ENCODE measurements around the gene OSBPL2.

DNA sequence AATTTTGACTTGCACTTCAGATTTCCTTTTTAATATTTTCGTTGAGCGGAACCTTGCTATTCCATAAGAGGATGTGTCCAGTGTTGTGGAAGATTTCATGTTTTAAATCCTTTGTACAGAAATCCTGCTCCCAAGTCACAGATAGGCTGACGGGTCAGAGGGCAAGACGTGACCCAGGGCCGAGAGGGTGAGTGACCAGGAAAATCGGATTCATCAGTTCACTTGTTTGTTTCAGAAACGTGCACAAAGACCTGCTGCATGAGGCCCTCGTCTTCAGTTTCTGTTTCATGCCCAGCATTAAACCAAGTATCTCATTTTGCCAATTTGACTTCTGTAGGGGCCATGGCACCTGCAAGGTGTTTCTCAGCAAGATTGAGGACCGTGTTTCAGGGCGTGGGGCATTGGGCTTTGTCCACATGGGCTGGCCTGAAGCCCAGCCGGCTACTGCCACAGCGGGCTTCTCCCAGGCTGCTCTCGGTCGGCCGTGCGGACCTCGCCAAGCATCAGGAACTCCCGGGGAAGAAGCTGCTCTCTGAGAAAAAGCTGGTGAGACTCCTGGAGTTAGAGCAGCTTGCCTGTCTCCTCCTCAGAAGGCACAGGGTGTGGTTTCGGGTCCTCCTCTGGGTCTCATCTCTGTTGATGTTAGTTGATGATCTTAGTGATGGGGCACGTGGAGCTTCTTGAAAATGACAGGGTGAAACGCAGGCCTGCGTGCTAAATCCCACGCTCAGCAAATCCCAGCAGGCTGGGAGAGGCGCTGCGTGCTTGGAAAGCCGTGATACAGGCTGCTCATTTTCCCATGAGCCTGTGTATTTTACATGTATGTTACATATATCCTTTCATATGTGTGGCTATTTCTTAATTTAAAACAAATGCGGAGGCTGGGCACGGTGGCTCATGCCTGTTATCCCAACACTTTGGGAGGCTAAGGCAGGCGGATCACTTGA is 45.0 kb upstream of the OSBPL2 start:
- no peak for TF ChIP-seq SP1 (IDR thresholded peaks at IDR 0.05)
- TF ChIP-seq RXRA (IDR thresholded peaks at IDR 0.05), result no peak
- TF ChIP-seq, protein P1, sequence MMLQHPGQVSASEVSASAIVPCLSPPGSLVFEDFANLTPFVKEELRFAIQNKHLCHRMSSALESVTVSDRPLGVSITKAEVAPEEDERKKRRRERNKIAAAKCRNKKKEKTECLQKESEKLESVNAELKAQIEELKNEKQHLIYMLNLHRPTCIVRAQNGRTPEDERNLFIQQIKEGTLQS (IDR thresholded peaks at IDR 0.05), result no peak
- TF ChIP-seq, protein P2, sequence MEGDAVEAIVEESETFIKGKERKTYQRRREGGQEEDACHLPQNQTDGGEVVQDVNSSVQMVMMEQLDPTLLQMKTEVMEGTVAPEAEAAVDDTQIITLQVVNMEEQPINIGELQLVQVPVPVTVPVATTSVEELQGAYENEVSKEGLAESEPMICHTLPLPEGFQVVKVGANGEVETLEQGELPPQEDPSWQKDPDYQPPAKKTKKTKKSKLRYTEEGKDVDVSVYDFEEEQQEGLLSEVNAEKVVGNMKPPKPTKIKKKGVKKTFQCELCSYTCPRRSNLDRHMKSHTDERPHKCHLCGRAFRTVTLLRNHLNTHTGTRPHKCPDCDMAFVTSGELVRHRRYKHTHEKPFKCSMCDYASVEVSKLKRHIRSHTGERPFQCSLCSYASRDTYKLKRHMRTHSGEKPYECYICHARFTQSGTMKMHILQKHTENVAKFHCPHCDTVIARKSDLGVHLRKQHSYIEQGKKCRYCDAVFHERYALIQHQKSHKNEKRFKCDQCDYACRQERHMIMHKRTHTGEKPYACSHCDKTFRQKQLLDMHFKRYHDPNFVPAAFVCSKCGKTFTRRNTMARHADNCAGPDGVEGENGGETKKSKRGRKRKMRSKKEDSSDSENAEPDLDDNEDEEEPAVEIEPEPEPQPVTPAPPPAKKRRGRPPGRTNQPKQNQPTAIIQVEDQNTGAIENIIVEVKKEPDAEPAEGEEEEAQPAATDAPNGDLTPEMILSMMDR (IDR thresholded peaks at IDR 0.05; ENCODE audit: low read depth, low read length, missing input control), result no peak

Measured in liver (tissue), 3 donors.